CD4-positive, CD25-positive, alpha-beta regulatory T cell (primary cell): ENCODE data around the gene KIF26A. TPM values are rescaled to one million over a fixed set of nuclear protein-coding genes. Genes with fewer than 3 reads are reported as not detected.

Source experiments
- ATAC-seq, 2 donors: fragments of 150-1000 bp; cut with Tn5 transposase; one replicate each; pipeline ENCODE4 v1.10.0; 2021; ENCODE audit warnings: low read depth in 2 of 2, moderate number of reproducible peaks in 2 of 2, moderate library complexity in 1 of 2
- DNase-seq, 3 donors: peaks; one replicate each; pipeline versions ENCODE4 v3.0.0 to v3.0.0-alpha.2; 2012 to 2022; ENCODE audit warnings: mixed read lengths in 1 of 3
- H3K27ac ChIP-seq: one replicate; pipeline ENCODE4 v1.7.0; 2013; ENCODE audit warnings: mild to moderate bottlenecking, low read length; ENCODE audit not compliant: insufficient read depth, poor library complexity, severe bottlenecking
- H3K27me3 ChIP-seq: one replicate; pipeline ENCODE4 v1.7.0; 2013; ENCODE audit warnings: low read length; ENCODE audit not compliant: control insufficient read depth, insufficient read depth
- H3K36me3 ChIP-seq: one replicate; pipeline ENCODE4 v1.7.0; 2013; ENCODE audit warnings: mild to moderate bottlenecking, low read length, moderate library complexity; ENCODE audit not compliant: control insufficient read depth, insufficient read depth
- H3K4me1 ChIP-seq: 2 replicates; pipeline ENCODE4 v1.7.0; 2013; ENCODE audit warnings: mild to moderate bottlenecking, low read length; ENCODE audit not compliant: insufficient read depth, control insufficient read depth, poor library complexity, severe bottlenecking
- H3K4me3 ChIP-seq: one replicate; pipeline ENCODE4 v1.7.0; 2013; ENCODE audit warnings: low read depth, mild to moderate bottlenecking, low read length, moderate library complexity
- H3K9me3 ChIP-seq, 2 experiments: 1 replicate in 1 of 2; 2 replicates in 1 of 2; pipeline ENCODE4 v1.7.0; 2013; ENCODE audit warnings: low read length in 2 of 2, mild to moderate bottlenecking in 1 of 2, moderate library complexity in 1 of 2; ENCODE audit not compliant: control insufficient read depth in 2 of 2
- H3K27ac Mint-ChIP-seq, 3 donors: one replicate each; pipeline ENCODE4 v1.8.0; 2020 to 2022; ENCODE audit warnings: mild to moderate bottlenecking in 3 of 3, mixed read lengths in 3 of 3, moderate library complexity in 2 of 3
- H3K27me3 Mint-ChIP-seq: one replicate; pipeline ENCODE4 v1.8.0; 2022; ENCODE audit warnings: mild to moderate bottlenecking, mixed read lengths
- H3K36me3 Mint-ChIP-seq: one replicate; pipeline ENCODE4 v1.8.0; 2020; ENCODE audit warnings: mixed read lengths
- H3K4me1 Mint-ChIP-seq, 4 donors: one replicate each; pipeline ENCODE4 v1.8.0; 2020 to 2022; ENCODE audit warnings: mixed read lengths in 4 of 4, mild to moderate bottlenecking in 1 of 4
- H3K4me3 Mint-ChIP-seq, 4 donors: one replicate each; pipeline ENCODE4 v1.8.0; 2020 to 2022; ENCODE audit warnings: mild to moderate bottlenecking in 4 of 4, mixed read lengths in 4 of 4, moderate library complexity in 3 of 4
- H3K9me3 Mint-ChIP-seq, 7 donors: one replicate each; pipeline ENCODE4 v1.8.0; 2020 to 2022; ENCODE audit warnings: mixed read lengths in 7 of 7, mild to moderate bottlenecking in 3 of 7, moderate library complexity in 2 of 7
- polyA plus RNA-seq, 4 donors: library from polyadenylated mRNA; unstranded; fragments of 300-500 nt; fragmentation: Illumina TruSeq; gene quantifications; one replicate each; pipeline ENCODE4 v1.2.3, GENCODE V29; 2021
- total RNA-seq: library from RNA; stranded (reverse); gene quantifications from one replicate; pipeline ENCODE4 v1.2.3, GENCODE V29; 2022

The KIF26A gene
- total and polyA plus RNA-seq, 5 donors from 2014 or later = 0.07 TPM; not detected in 4

- Mint-ChIP-seq H3K27ac (no peak overlapping the region), H3K4me3 (no peak overlapping the region), H3K9me3 (no peaks in the 10 kb centered on the region), H3K4me1 (no peaks in the 10 kb centered on the region), H3K36me3 (no peaks in the 10 kb centered on the region), H3K27me3 (no peaks in the 10 kb centered on the region)
- DNase-seq (no peak), ATAC-seq (no peak)
- H3K4me3 ChIP-seq = no peak overlapping the region
- no peaks in the 10 kb centered on the region for H3K27me3 ChIP-seq
- no peaks in the 10 kb centered on the region for H3K4me1 ChIP-seq
- no peak overlapping the region for H3K27ac ChIP-seq
- no peaks in the 10 kb centered on the region for H3K36me3 ChIP-seq
- H3K9me3 ChIP-seq = no peaks in the 10 kb centered on the region
These were observed 34.1 kb upstream of the KIF26A start for GRCh38 chr14:104104076-104104901.

DNA sequence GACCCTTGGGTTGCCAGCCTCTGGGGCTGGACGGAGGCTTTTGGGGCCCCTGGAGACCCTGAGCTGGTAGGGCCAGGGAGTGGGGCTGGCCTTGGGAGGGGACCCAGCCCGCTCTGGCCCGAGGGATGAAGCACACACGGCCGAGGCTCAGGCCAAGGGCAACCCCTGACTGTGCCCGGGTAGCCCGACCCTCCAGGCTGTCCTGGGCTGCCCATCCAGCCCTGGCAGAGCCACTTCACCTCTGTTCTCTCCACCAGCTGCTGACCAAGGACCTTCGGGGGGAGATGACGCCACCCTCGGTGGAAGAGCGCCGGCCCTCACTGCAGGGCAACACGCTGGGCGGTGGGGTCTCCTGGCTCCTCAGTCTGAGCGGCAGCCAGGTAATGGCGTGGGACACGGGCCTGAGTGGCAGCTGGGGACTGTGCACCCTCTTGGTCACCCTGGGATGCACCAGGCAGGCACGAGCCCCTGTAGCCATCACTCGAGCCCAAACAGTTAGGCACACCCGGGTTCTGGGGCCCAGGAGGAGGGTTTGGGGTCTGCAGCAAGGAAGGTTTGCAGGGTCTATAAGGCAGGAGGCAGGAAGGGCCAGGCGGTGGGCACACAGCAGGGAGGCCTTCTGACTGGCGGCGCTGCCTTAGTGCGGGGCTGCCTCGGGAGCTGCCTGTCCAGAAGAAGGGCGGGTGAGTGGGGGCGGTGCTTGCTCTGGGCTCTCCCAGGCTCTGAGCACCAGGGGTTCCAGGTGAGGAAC is 33.1 kb upstream of the KIF26A start:
- H3K27ac Mint-ChIP-seq = no peak overlapping the region
- no peaks in the 10 kb centered on the region for H3K9me3 Mint-ChIP-seq
- ATAC-seq (no peak), DNase-seq (no peak)
- H3K36me3 Mint-ChIP-seq = no peaks in the 10 kb centered on the region
- Histone ChIP-seq H3K27ac (no peak overlapping the region), H3K9me3 (no peaks in the 10 kb centered on the region), H3K4me1 (no peaks in the 10 kb centered on the region), H3K36me3 (no peaks in the 10 kb centered on the region), H3K27me3 (no peaks in the 10 kb centered on the region), H3K4me3 (no peak overlapping the region)
- no peak overlapping the region for H3K4me3 Mint-ChIP-seq
- no peaks in the 10 kb centered on the region for H3K27me3 Mint-ChIP-seq
- no peaks in the 10 kb centered on the region for H3K4me1 Mint-ChIP-seq

DNA sequence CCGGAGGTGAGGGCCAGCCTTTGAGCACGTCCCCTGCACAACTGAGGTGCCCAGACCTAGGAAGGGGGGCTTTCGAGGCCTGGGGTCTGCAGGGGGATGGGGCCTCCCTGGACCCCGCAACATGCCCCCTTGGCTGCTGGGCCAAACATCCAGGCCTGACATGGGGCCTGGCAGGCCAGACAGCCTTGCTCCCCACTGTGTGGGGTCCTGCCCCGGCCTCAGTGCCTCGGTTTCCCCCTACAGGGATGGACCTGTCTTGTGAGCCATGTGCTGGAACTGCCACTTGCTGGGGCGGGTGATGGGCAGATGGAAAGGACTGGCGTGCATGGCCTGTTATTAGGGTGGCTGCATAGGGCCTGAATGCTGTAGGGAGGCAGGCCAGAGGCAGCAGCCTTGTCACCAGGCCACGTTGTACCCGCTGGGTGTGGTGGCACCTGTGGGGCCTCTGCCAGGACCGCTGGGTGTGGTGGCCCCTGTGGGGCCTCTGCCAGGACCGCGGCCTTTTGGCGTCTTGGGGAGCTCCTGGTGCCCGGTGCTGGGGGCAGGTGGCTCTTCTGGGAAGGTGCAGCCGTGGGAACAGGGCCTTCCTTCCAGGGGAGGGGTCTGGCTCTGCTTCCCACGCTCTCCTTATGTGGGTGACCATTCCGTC is 32.4 kb upstream of the KIF26A start:
- Mint-ChIP-seq H3K27ac (no peak overlapping the region), H3K4me3 (no peak overlapping the region), H3K36me3 (no peaks in the 10 kb centered on the region), H3K4me1 (no peaks in the 10 kb centered on the region), H3K27me3 (no peaks in the 10 kb centered on the region), H3K9me3 (no peaks in the 10 kb centered on the region)
- Histone ChIP-seq H3K4me3 (no peak overlapping the region), H3K36me3 (no peaks in the 10 kb centered on the region), H3K4me1 (no peaks in the 10 kb centered on the region), H3K27me3 (no peaks in the 10 kb centered on the region), H3K9me3 (no peaks in the 10 kb centered on the region), H3K27ac (no peak overlapping the region)
- DNase-seq (no peak), ATAC-seq (no peak)

DNA sequence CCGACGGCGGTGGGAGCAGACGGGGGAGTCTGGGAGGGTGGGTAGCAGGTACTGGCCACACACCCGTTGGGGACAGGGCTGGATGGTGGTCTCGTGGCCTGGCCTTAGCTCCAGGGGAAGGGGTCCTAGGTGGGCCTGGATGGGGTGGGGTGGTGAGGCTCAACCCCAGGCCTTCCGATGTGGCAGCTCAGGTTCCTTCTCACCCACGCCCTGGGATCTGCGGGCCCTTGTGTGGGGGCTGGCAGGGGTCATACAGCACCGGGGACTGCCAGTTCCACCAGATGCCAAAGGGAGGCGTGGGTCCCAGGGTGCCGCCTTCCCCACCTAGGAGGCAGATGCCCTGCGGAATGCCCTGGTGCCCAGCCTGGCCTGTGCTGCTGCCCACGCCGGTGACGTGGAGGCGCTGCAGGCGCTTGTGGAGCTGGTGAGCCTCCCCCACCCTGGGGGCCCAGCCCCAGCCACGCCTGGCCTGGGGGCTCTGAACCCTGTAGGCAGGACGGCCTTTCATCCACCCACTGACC is 31.9 kb upstream of the KIF26A start:
- Mint-ChIP-seq H3K27ac (no peak overlapping the region), H3K27me3 (no peaks in the 10 kb centered on the region), H3K4me3 (no peak overlapping the region), H3K4me1 (no peaks in the 10 kb centered on the region), H3K9me3 (no peaks in the 10 kb centered on the region), H3K36me3 (no peaks in the 10 kb centered on the region)
- Histone ChIP-seq H3K9me3 (no peaks in the 10 kb centered on the region), H3K27ac (no peak overlapping the region), H3K36me3 (no peaks in the 10 kb centered on the region), H3K27me3 (no peaks in the 10 kb centered on the region), H3K4me1 (no peaks in the 10 kb centered on the region), H3K4me3 (no peak overlapping the region)
- ATAC-seq (no peak), DNase-seq (no peak)

GRCh38 chr14:104107101-104107581 is 31.2 kb upstream of the KIF26A start:
- no peaks in the 10 kb centered on the region for H3K36me3 Mint-ChIP-seq

GRCh38 chr14:104107611-104108569 is 30.5 kb upstream of the KIF26A start:
- no peak for ATAC-seq
- H3K27ac ChIP-seq = no peak overlapping the region
- DNase-seq = no peak
- Mint-ChIP-seq H3K36me3 (no peaks in the 10 kb centered on the region), H3K4me3 (no peak overlapping the region), H3K27me3 (no peaks in the 10 kb centered on the region), H3K4me1 (no peaks in the 10 kb centered on the region), H3K27ac (no peak overlapping the region), H3K9me3 (no peaks in the 10 kb centered on the region)
- no peak overlapping the region for H3K4me3 ChIP-seq
- no peaks in the 10 kb centered on the region for H3K4me1 ChIP-seq
- no peaks in the 10 kb centered on the region for H3K27me3 ChIP-seq
- no peaks in the 10 kb centered on the region for H3K9me3 ChIP-seq
- H3K36me3 ChIP-seq = no peaks in the 10 kb centered on the region

More at GRCh38 chr14:104107101-104107581, 31.2 kb upstream of the KIF26A start:
- ATAC-seq (no peak), DNase-seq (no peak)
- H3K27ac ChIP-seq = no peak overlapping the region
- H3K4me1 Mint-ChIP-seq = no peaks in the 10 kb centered on the region
- H3K27me3 ChIP-seq = no peaks in the 10 kb centered on the region
- no peaks in the 10 kb centered on the region for H3K27me3 Mint-ChIP-seq
- no peaks in the 10 kb centered on the region for H3K9me3 ChIP-seq
- no peak overlapping the region for H3K27ac Mint-ChIP-seq
- H3K4me1 ChIP-seq = no peaks in the 10 kb centered on the region
- H3K4me3 ChIP-seq = no peak overlapping the region
- H3K9me3 Mint-ChIP-seq = no peaks in the 10 kb centered on the region
- H3K36me3 ChIP-seq = no peaks in the 10 kb centered on the region
- no peak overlapping the region for H3K4me3 Mint-ChIP-seq
